PFSK-1 (cell line): ENCODE data around the gene NUS1. TPM values are rescaled to one million over a fixed set of nuclear protein-coding genes. Genes with fewer than 3 reads are reported as not detected.

Experiments
- FOXP2 ChIP-seq: optimal IDR thresholded peaks from 2 replicates; pipeline ENCODE3; 2011; ENCODE audit warnings: borderline replicate concordance, control low read depth, inconsistent platforms; ENCODE audit not compliant: insufficient read depth; ENCODE audit errors: extremely low read length, extremely low read depth
- POLR2AphosphoS5 ChIP-seq: IDR thresholded peaks from 2 replicates; pipeline ENCODE4 v1.6.1; 2012; ENCODE audit warnings: low read depth, mild to moderate bottlenecking, control low read depth, low read length, moderate library complexity
- REST ChIP-seq, 2 experiments: IDR thresholded peaks; 2 replicates each; pipeline versions ENCODE4 v1.6.1 to v1.8.0; 2011 to 2012; ENCODE audit warnings: low read depth in 2 of 2, low read length in 2 of 2, control low read depth in 1 of 2, inconsistent platforms in 1 of 2, mild to moderate bottlenecking in 1 of 2, moderate library complexity in 1 of 2; ENCODE audit not compliant: insufficient read depth in 1 of 2
- SIN3A ChIP-seq: IDR thresholded peaks from 2 replicates; pipeline ENCODE4 v1.6.1; 2012; ENCODE audit warnings: mild to moderate bottlenecking, low read length, moderate library complexity, borderline replicate concordance; ENCODE audit not compliant: insufficient read depth
- TAF1 ChIP-seq: IDR thresholded peaks from 2 replicates; pipeline ENCODE4 v1.6.1; 2012; ENCODE audit warnings: low read length, control low read depth, borderline replicate concordance; ENCODE audit not compliant: insufficient read depth
- polyA plus RNA-seq: library from polyadenylated mRNA; unstranded; fragments of >200 nt; gene quantifications from one replicate; pipeline ENCODE4 v1.2.1, GENCODE V29; 2012; ENCODE audit warnings: low read depth, missing spikeins; ENCODE audit not compliant: insufficient read length

The NUS1 gene
- polyA plus RNA-seq = 19.2 TPM

DNA sequence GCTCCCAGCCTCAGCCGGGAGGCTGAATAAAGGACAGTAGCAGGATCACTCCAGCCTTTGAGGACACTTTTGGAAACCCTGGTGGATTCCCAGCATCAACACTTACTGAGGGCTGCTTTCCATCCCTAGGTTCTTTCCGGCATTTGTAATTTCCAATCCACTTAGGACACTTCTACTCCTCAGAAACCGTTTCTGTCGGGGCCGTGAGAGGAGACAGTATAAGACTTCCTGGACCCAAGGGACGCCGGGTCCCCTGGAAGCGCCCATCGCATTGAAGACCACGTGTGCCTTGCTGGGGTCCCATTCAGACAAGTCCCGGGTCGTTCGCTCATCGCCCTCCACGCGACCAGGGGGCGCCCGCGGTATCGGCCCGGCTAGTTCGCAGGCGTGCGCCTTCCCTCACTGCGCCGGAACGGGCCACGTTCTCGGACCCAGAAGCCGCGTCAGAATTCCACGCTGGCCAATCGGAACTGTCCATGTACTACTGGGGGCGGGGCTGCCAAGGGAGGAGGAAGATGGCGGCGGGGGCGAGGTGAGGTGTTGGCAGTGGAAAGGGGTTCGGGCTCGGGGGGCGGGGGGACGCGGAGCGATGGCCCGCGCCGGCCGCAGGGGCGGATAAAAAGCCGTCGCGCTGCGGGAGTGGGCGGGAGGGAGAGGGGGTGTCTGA lies at the start of gene NUS1:
TSS of gene NUS1 (plus strand) at position 479 of the 667 bp plus-strand sequence. CDS start 202 bp downstream, outside the sequence.
- TF ChIP-seq POLR2AphosphoS5 (peak; percentile 54; the same call in 1 of the 2 replicates), FOXP2 (peak; percentile 83), SIN3A (no peak), TAF1 (no peak)

GRCh38 chr6:117627533-117627932 lies 47.7 kb upstream of the NUS1 start:
- no peak for TF ChIP-seq TAF1
- no peak for TF ChIP-seq POLR2AphosphoS5
- no peak for TF ChIP-seq REST (IDR thresholded peaks at IDR 0.05; ENCODE audit: insufficient read depth in 1 of 2, low read depth in 2 of 2, low read length in 2 of 2)
- TF ChIP-seq SIN3A = no peak
- no peak for TF ChIP-seq FOXP2

DNA sequence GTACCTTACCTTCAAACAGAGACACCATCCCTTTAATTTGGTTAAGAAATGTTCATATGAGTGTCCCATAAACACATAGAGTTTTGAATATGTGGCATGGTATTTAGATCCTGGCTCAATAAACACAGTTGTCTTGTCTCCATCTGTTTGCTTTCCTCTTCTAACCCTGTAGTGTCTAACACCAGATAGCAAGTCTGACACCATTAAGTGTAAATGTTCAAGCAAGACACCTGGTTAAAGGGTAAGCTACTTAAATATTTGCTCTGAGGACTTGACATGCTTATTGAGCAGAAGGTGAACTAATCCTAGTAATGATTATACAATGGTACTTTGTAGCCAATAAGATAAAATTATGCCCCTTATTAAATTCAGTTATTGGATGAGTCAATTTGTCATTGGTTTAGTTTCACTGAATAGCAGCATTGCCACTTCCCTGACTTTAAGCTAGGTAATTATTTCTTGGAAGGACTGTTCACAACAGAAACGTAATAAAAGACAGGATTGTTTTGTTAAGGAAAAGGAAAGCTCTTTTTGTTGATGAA lies 46.1 kb upstream of the NUS1 start:
- TF ChIP-seq TAF1 (no peak), REST (IDR thresholded peaks at IDR 0.05; ENCODE audit: insufficient read depth in 1 of 2, low read depth in 2 of 2, low read length in 2 of 2) (no peak), POLR2AphosphoS5 (no peak)

DNA sequence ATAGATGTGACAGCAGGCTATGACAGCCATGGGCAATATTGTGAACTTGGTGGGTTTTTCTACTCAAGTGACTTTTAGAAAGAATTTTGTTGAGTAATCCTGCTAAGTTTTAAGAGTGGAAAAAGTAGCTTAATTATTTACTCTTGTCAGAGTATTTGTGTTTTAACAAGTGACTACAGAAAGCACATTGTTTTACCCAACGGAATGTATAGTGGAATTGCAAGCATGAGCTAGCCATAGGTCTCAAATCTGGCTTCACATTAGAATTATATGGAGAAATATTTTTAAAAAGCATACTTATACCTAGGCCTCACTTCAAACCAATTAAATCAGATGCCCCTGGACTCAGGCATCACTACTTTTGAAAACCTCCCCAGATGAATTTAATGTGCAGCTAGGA lies 37.5 kb upstream of the NUS1 start:
- no peak for TF ChIP-seq SIN3A
- no peak for TF ChIP-seq TAF1
- TF ChIP-seq FOXP2 = no peak

- TF ChIP-seq FOXP2 = no peak
- no peak for TF ChIP-seq REST (IDR thresholded peaks at IDR 0.05; ENCODE audit: insufficient read depth in 1 of 2, low read depth in 2 of 2, low read length in 2 of 2)
- TF ChIP-seq SIN3A = no peak
- no peak for TF ChIP-seq POLR2AphosphoS5
- TF ChIP-seq TAF1 = no peak
Measured at GRCh38 chr6:117642976-117643375, 32.3 kb upstream of the NUS1 start.

GRCh38 chr6:117653949-117654348 lies 21.3 kb upstream of the NUS1 start:
- TF ChIP-seq SIN3A = no peak
- no peak for TF ChIP-seq POLR2AphosphoS5
- TF ChIP-seq TAF1 = no peak
- no peak for TF ChIP-seq REST (IDR thresholded peaks at IDR 0.05; ENCODE audit: insufficient read depth in 1 of 2, low read depth in 2 of 2, low read length in 2 of 2)
- no peak for TF ChIP-seq FOXP2
